GM06990 (cell line): ENCODE measurements around the gene GATA5.

Experiments used
- DNase-seq: peaks from one replicate; pipeline ENCODE4 v3.0.0-alpha.2; 2011; ENCODE audit not compliant: insufficient read length; ENCODE audit errors: extremely low read depth
- H3K27me3 ChIP-seq: replicated peaks from 2 replicates; pipeline ENCODE4 v1.6.0; 2011; ENCODE audit warnings: low read length; ENCODE audit not compliant: control insufficient read depth, insufficient read depth
- H3K36me3 ChIP-seq: 2 replicates; pipeline ENCODE4 v1.5.1; 2011; ENCODE audit warnings: low read length; ENCODE audit not compliant: control insufficient read depth, insufficient read depth
- H3K4me3 ChIP-seq: replicated peaks from 2 replicates; pipeline ENCODE4 v1.5.1; 2011; ENCODE audit warnings: low read depth, mild to moderate bottlenecking, control low read depth, low read length
- CTCF ChIP-seq: IDR thresholded peaks from 2 replicates; pipeline ENCODE4 v1.5.1; 2011; ENCODE audit warnings: low read length, control low read depth, mild to moderate bottlenecking, inconsistent platforms; ENCODE audit not compliant: insufficient read depth, poor library complexity, severe bottlenecking

GATA5 gene

GRCh38 chr20:62475772-62476055 lies at the start of gene GATA5:
TSS of gene GATA5 (minus strand) at chr20:62475995. CDS start at chr20:62475521, 474 bp downstream.
- TF ChIP-seq CTCF: no peak
- Histone ChIP-seq H3K4me3 (no peak within 1 kb of the TSS), H3K27me3 (peaks cover 1% of the 10 kb centered on the region), H3K36me3 (no peaks in the 10 kb centered on the region)
- no peak for DNase-seq

- TF ChIP-seq CTCF: no peak
- no peak for DNase-seq
- Histone ChIP-seq H3K27me3 (no peaks in the 10 kb centered on the region; the same call in 1 of the 2 replicates), H3K36me3 (no peaks in the 10 kb centered on the region), H3K4me3 (no peak overlapping the region)
Observed at GRCh38 chr20:62525014-62525413, 49.2 kb upstream of the GATA5 start.

- Histone ChIP-seq H3K4me3 (no peak overlapping the region), H3K36me3 (no peaks in the 10 kb centered on the region), H3K27me3 (no peaks in the 10 kb centered on the region; the same call in 1 of the 2 replicates)
- no peak for TF ChIP-seq CTCF
- no peak for DNase-seq
Observed at GRCh38 chr20:62524505-62524911, 48.7 kb upstream of the GATA5 start.

DNA sequence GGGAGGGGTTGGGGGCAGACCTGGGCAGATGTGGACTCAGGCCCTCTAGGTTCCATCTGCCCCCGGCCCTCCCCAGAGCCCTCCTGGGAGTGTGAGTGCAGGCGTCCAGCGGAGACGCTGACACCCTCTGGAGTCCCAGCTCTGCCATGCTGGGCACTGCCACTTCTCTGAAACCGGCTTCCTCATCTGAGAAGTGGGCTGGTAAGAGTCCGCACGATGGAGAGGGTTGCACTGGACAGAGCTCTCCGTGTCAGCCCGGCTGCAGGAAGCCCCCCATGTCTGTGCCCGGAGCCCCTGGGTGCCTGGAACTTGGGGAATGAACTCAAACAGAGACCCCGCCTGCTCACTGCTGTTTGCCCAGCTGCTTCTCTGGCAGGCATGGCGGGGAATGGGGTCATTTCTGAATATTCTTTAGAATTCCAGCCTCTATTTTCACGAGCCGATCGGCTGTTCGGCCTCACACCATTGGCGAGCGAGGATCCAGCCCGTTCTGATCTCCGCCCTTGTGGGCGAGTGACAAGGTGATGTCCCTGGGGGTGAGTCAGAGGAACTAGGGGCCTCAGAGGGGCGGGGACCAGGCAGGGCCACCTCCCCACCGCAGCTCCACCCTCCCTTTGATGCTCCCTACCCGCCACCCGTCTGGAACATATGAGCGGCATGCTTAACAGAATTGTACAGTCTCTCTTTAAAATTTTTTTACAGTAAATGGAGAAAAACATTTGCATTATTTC lies 47.8 kb upstream of the GATA5 start:
- TF ChIP-seq CTCF: no peak
- Histone ChIP-seq H3K36me3 (no peaks in the 10 kb centered on the region), H3K27me3 (no peaks in the 10 kb centered on the region; the same call in 1 of the 2 replicates), H3K4me3 (no peak overlapping the region)
- no peak for DNase-seq

- H3K27me3 ChIP-seq: no peaks in the 10 kb centered on the region; the same call in 1 of the 2 replicates
- DNase-seq: no peak
- TF ChIP-seq CTCF: no peak
- H3K4me3 ChIP-seq: no peak overlapping the region
- H3K36me3 ChIP-seq: no peaks in the 10 kb centered on the region
Observed at GRCh38 chr20:62522748-62523396, 47.1 kb upstream of the GATA5 start.
